GM19239 (cell line): Measurements from ENCODE around the gene PNCK.
"Not testable (repeated sequence)": the region's sequence is repeated elsewhere in the genome, so short reads cannot be mapped to it uniquely, and the experiment has no call there.

Experiments
- DNase-seq: peaks from one replicate; pipeline ENCODE4 v3.0.0; 2011; ENCODE audit warnings: low spot score; ENCODE audit not compliant: insufficient read length
- FAIRE-seq: peaks from 2 replicates; lab custom pipeline; 2011; peaks lifted over from hg19 to GRCh38; lab: Jason Lieb, UNC

Gene PNCK

DNA sequence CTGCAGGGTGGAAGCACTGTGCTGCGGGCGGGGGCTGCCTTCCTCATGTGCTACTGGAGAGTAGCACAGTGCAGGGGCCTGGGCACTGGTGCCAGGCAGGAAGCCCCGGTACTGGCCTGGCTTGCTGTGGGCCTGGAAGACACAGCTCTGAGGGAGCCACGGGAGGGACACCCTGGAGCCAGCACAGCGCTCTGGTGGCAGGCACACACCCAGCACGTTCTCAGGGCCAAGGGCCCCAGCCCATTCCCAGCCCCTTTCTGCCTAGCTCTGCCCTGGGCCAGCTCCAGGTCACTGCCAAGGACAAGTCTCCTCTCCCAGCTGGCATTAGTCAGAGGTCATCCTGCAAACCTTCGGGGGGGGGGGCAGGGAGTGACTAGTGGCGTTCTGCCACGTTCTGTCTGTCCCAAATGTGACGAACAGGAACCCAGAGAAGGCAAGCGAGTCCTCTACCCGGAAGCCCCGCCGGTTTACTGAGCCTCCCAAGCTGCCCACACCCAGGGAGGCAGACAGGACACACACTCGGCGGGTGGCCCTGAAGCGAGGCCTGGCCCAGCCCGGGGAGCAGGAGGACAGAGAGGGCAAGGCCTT is 26.3 kb upstream of the PNCK start:
- not testable (repeated sequence) for DNase-seq, FAIRE-seq

DNA sequence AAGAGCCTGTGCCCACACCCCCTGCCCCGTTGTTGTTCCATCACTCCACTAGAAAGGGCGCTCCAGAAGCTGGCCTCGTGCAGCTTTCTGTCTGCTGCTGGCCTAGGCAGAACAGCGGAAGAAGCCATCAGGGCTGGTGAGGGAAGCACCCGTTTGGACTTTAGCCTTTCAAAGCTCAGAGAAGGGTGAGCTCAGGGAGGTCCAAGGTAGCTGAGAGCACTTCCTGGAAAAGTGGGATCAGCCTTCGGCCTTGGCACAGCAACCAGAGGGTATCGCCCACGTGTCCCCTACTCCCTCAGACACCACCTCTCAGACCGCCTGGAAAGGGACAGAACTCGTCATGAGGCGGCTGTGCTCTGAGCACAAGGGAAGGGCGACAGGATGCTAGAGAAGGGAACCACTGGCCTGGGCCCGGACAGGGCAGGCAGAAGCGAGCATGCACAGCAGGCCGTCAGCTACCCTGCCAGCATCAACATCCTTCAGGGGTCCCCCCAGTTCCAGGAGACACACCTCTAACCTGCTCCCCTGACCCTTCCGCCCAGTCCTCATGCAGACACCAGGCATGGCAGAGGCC is 25.7 kb upstream of the PNCK start:
- not testable (repeated sequence) for FAIRE-seq, DNase-seq

GRCh38 chrX:153697924-153698865 is 24.6 kb upstream of the PNCK start:
- FAIRE-seq: no peak
- no peak for DNase-seq

DNA sequence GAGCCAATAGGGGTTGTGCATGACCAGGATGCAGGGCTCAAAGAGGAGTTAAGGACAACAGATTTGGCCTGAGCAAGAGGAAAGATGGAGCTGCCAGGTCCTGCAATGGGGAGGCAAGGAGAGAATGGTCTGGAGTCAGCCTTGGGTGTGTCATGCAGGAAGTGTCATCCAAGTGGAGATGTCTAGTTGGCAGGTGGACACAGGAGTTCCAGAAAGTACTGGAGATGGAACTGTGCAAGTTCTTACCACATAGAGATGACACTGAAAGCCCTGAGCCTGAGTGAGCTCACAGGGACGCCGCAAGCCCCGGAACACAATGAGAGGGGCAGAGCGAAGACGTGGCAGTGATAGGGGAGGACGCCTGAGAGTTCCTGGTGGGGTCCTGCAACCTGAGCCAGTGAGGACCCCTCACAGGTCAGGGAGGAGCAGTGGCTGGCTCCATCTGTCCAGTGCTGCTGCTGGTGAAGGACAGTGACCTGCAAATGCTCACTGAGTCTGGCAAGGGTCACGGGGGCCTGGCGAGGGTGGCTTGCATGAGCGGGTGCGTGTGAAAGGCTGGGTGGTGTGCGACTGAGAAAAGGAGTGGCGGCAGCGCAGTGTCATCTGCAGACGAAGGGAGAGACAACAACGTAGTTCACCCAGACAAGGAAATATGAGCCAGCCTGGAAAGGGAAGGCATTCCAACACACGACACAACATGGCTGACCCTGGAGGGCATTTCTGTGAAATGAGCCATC is 23.5 kb upstream of the PNCK start:
- not testable (repeated sequence) for DNase-seq, FAIRE-seq

- FAIRE-seq, DNase-seq: not testable (repeated sequence)
Observed at GRCh38 chrX:153696538-153696937, 22.9 kb upstream of the PNCK start.

- FAIRE-seq (no peak), DNase-seq (no peak)
Observed at GRCh38 chrX:153696100-153696499, 22.5 kb upstream of the PNCK start.

- DNase-seq (no peak), FAIRE-seq (no peak)
Observed at GRCh38 chrX:153694687-153695270, 21.2 kb upstream of the PNCK start.

- not testable (repeated sequence) for DNase-seq, FAIRE-seq
Observed at GRCh38 chrX:153694256-153694655, 20.6 kb upstream of the PNCK start.

DNA sequence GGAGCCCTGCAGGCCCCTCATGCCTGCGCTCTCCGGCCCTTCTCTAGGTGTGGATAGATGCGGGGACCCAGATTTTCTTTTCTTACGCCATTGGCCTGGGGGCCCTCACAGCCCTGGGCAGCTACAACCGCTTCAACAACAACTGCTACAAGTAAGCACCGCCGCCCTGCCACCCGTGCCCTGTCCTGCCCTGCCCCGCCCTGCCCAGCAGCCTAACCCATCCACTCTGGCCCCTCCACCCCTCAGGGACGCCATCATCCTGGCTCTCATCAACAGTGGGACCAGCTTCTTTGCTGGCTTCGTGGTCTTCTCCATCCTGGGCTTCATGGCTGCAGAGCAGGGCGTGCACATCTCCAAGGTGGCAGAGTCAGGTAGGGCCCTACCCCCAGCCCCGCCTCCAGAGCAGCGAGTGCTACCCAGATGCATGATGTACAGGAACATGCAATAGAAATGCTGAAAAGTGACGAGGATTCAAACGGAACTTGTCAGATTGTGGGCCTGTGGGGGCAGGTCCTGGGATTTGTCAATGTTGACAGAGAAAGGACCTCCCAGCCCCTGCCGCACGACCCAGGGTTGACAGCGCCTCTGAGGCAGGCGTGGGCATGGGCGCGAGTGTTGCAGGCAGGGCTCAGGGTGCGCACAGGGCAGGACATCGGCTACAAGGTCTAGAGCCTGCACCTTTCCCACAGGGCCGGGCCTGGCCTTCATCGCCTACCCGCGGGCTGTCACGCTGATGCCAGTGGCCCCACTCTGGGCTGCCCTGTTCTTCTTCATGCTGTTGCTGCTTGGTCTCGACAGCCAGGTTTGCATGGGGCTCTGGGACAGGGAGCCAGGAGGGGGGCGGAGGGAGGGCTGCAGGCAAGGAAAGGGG is 19.8 kb upstream of the PNCK start:
- no peak for FAIRE-seq
- no peak for DNase-seq

DNA sequence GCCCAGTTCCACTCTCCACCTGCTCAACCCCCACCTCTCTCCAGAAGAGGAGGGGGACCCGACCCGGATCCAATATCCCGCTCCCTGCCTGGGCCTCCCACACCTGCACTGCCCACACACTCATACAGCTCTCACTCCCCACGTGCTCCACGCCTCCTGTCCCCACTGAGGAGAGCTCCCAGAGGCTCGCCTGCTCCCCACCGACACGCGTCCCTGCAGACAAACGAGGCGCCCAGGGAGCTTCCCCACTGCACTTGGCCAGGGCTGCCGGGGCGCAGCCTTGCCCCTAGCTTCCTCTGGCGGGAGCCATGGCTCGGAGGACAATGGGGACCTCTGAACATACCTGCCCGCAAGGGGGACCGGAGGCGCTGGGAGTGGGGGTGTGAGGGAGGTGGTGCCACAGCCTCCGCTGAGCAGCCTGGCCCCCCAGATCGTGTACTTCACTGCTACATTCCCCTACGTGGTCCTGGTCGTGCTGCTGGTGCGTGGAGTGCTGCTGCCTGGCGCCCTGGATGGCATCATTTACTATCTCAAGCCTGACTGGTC is 19.1 kb upstream of the PNCK start:
- FAIRE-seq: no peak
- DNase-seq: no peak

DNA sequence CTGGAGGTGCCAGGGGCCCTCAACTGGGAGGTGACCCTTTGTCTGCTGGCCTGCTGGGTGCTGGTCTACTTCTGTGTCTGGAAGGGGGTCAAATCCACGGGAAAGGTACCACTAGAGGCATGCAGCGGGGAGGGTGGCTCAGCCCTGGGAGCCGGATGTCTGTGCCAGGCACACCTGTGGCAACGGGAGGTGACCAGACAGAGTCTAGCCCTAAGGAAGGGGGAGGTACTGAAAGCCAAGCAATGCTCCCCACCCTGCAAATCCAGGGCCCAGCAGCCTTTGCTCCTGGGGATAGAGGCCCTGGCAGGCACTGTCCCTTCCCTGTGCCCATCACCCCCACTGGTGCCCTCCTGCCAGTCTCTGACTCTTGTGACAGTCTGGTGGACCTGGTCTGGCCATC is 18.4 kb upstream of the PNCK start:
- no peak for FAIRE-seq
- no peak for DNase-seq

DNA sequence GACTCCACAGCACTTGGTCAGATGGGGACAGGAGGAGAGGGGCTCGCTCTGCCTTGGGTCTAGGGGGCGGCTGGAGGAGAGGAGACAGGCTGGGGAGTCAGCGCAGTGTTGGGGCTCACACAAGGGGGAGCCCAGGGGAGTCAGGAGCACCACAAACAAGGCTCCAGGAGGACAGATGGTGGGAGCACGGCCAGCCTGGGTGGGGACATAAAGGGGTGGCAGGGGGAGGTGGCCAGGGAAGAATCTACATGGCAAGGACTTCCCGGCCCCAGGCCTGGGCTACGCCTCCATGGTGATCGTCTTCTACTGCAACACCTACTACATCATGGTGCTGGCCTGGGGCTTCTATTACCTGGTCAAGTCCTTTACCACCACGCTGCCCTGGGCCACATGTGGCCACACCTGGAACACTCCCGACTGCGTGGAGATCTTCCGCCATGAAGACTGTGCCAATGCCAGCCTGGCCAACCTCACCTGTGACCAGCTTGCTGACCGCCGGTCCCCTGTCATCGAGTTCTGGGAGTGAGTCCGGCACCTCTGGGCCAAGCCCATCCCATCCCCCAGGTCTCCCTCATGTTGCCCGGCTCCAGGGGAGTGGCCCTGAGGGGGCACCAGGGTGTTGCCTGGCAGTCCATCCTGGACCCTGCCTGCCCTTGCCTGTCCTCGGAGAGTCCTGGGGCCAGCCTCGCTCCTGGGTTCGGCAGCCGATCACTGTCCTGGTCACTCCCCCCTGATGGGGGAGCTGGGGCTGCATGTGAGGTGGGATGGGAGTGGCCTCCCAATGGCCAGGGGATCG is 17.6 kb upstream of the PNCK start:
- not testable (repeated sequence) for FAIRE-seq, DNase-seq

DNA sequence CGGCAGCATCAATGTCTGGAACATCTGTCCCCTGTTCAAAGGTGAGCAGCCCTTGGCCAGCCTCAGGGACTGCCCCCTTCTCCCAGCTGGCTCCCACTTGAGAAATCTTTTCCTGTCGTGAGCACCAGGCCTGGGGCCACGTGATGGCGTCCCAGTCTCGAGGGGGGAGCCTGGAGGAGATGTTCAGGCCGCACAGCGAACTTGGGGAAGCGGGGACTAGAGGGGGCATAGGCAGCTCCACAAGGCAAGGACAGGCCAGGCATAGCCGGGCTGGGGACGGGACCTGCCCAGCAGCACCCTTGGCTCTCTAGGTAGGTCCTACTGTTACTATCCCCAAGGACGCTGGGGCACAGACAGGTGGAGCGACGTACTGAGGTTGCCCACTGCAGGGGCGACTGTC is 16.9 kb upstream of the PNCK start:
- FAIRE-seq (no peak), DNase-seq (no peak)

DNA sequence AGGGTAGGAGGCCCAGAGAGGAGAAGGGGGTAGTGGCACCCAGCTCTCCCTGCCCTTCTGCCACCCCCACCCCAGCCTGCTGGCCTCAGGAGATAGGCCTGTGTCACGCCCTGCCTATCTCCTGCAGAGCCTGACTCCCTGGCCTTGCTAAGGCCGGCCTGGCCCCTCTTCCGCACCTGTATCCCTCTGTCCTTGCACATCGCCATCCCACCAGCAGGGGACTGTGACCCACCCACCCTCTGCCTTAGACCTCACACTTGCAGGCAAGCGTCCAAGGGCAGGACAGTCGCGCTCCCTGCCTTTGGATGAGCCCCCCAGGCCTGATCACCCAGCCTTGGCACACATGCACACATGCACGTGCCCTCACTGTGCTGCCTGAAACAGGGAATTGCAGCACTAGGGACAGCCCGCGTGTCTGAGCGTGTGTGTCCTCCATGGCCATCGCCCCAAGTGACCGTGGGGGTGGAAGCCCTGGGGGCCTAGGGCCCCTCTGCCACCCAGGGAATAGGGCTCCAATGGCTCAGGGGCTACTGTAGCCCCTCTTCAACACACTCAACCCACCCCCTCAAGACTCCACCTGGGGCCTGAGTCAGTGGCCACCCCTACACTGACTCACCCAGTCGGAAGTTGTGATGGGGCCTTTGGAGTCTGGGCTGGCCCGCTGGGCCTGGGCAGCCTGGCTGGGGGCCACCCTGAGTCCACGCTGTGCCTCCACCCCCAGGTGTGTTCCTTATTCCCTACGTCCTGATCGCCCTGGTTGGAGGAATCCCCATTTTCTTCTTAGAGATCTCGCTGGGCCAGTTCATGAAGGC is 16.2 kb upstream of the PNCK start:
- no peak for FAIRE-seq
- no peak for DNase-seq

DNA sequence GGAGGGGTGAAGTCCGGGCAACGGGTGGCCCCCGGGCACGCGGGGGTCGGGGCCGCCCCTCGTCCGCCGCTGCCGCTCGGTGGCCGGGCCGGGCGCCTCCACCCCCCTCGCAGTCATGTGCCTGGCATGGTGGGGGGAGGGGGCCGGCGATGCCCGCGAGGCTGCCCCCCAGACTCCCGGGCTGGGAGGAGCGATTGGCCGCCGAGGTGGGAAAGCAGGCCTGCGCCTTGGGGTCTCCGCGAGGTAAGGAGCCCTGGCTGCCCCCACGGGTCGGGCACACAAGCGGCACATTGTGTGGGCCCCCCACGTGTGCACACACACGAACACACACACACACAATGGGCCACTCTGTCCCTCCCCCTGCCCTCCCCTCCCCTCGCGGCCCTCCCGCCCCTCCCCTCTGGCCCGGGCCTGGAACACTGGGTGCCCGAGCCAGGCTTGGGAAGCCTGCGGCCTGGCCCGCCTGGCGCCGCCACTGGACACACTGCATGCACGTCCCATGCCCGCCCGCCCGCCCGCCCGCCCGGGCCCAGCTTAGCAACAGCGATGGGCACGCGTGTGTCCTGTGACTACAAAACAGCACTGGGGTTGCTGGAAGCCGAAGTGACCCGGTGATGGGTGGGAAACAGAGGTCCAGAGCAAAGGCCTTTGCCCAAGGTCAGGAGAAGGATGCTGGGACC is 15.4 kb upstream of the PNCK start:
- FAIRE-seq: no peak

DNA sequence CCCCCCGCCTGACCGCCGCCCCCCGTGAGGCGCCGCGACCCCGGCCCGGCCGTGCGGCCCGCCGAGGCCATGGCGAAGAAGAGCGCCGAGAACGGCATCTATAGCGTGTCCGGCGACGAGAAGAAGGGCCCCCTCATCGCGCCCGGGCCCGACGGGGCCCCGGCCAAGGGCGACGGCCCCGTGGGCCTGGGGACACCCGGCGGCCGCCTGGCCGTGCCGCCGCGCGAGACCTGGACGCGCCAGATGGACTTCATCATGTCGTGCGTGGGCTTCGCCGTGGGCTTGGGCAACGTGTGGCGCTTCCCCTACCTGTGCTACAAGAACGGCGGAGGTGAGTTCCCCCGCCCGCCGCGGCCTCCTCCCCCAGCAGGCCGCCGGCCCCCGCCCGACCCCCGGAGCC is 14.9 kb upstream of the PNCK start:
- FAIRE-seq (no peak), DNase-seq (no peak)

More for the DNA sequence above, 15.4 kb upstream of the PNCK start:
- DNase-seq: no peak

DNA sequence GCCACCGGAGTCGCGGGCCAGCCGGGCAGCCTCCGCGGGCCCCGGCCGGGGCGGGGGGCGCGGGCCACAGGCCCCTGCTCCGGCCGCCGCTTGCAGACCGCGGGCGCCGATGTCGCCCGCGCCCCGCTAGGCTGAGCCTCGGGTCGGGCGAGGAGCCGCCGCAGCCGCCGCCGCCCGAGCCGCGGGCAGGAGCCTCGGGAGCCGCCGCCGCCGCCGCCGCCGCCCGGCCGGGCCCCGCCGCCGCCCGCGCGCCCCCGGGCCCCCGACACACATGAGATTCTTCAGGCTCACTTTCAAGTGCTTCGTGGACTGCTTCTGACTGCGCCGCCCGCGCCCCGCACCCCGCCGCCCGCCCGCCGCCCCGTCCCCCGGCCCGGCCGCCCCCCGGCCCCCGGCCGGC is 14.5 kb upstream of the PNCK start:
- DNase-seq (no peak), FAIRE-seq (no peak)
